HG02852 (cell line): ENCODE results near the gene NELFCD.
"Not testable (repeated sequence)": the region's sequence is repeated elsewhere in the genome, so short reads cannot be mapped to it uniquely, and the experiment has no call there.

ENCODE experiments used
- ATAC-seq: cut with Tn5 transposase; IDR thresholded peaks from one replicate; pipeline ENCODE4 v1.9.1; 2021; ENCODE audit warnings: mild to moderate bottlenecking, moderate library complexity; ENCODE audit not compliant: unreplicated experiment

NELFCD gene

GRCh38 chr20:58980711-58981627 is at the start of gene NELFCD:
Gene NELFCD, plus strand, starts transcription at chr20:58981256. Its CDS starts 54 bp downstream, at chr20:58981310.
- peak; percentile 74 for ATAC-seq

DNA sequence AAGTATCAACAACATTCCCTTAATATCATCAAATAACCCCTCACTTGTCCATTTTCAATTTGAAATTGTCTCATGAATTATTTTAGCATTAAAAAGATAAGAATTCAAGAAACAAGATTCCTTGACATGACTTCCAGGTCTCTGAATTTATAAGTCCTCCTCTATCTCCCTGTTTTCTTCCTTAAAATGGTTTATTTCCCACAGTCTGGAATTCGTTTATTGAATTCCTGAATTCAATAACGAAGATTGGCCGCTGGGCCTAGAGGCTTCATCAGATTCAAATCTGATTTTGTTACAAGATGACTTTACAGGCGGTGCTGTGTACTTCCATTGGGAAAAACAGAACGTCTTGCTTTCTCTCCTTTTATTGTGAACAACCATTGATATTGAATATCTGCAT is 48.9 kb upstream of the NELFCD start:
- ATAC-seq = no peak

DNA sequence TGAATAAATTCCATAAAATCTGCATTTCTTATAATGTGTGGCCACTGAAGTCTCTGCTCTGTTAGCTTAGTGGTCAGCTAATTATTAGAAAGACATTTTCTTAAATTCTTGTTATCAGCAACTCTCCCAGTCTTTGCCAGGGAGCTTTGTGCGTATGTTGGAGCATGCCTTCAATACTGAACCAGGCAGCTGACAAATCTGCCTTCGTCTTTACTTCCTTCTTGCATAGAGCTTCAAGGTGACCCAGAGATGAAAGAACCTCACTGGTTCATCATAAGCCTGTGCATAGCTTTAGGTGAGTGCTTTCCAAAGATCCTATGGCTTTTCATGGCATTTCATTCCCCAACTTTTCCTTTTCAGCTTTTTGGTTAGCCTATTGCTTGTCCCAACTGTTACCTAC is 43.0 kb upstream of the NELFCD start:
- no peak for ATAC-seq

GRCh38 chr20:58938541-58938940 is 42.5 kb upstream of the NELFCD start:
- no peak for ATAC-seq

GRCh38 chr20:58941471-58941870 is 39.6 kb upstream of the NELFCD start:
- ATAC-seq = no peak

GRCh38 chr20:58942549-58942948 is 38.5 kb upstream of the NELFCD start:
- ATAC-seq = no peak

DNA sequence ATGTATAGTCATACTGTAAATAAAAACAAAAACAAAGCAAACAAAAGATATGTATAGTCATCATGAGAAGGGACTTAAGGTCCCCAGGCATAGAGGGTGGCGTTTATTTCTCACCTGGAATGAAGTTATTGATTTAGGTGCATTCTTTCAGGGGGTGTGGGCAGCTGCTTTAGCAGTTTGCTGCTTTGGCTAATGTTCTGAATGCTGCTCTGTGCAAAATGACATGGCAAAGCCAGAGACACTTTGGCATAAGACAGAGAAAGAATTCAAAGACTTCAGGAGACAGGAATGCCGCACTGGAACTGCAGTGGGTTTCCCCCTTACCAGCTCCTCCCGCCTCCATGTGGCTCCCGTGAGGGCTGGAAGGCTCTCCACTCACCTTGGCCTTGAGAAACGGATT is 36.4 kb upstream of the NELFCD start:
- ATAC-seq = no peak

DNA sequence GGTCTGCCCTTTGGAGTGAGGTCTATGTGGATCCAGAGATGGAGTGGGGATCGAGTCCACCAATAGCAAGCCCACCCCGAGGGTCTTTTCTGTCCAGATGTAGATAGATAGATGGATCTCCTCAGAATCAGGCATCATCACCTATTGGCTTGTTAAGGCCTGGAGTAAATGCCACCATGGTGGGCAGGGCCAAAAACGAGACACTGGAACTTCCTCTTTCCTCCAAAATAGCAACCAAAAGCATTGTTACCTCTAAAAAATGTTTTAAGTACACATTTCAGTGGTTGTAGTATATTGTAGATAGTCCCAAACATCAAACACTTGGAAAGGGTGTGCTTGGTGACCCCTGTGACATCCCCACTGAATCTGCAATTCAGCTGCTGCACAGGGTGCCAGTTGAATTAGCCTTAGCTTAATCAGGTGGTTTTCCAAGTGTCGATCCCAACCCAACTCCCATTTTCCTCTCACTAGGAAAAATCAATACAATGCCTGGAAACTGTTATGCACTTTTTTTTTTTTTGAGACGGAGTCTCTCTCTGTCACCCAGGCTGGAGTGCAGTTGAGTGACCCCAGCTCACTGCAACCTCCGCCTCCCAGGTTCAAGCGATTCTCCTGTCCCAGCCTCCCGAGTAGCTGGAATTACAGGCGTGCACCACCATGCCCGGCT is 35.0 kb upstream of the NELFCD start:
- ATAC-seq = no peak

DNA sequence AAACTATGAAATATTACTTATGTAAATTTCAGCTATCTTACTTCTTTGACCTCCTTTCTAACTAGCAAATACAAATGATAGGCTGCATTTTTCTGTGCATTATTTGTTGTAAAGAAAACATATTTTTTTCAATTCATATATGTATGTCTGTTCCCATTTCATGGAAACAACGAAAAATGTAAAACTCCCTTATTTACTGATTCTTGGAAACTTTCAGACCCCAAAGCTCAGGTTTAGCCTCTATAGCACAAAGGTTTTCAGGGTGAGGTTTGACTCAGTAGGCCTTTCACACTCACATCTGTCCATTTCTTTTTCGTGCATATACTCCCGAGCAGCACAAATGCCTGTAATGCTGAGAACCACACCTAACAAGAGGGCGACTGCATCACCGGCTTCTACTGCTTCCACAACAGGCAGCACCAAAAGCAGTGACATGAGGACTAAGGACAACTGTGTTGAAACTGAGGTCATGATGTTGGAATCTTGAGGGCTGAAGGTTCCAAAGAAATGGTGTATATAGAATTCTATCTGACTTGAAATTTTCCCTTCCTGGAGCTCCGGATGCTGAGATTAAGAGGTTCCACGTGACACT is 33.2 kb upstream of the NELFCD start:
- not testable (repeated sequence) for ATAC-seq

GRCh38 chr20:58950603-58951002 is 30.5 kb upstream of the NELFCD start:
- ATAC-seq = no peak

DNA sequence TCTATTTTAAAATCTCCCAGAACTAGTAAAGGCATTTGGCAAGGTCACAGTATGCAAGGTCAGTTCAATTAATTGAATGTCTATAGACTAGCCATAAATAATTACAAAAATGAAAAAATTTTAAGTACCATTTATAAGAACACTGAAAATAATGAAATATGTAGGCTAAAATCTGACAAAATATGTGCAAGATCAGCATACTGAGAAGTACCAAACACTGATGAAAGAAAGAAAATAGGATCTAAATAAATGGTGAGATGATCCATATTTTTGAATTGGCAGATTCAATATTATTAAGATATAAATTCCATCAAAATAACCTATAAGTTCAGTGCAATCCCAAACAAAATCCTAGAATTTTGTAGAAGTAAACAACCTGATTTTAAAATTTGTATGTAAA is 28.0 kb upstream of the NELFCD start:
- no peak for ATAC-seq

DNA sequence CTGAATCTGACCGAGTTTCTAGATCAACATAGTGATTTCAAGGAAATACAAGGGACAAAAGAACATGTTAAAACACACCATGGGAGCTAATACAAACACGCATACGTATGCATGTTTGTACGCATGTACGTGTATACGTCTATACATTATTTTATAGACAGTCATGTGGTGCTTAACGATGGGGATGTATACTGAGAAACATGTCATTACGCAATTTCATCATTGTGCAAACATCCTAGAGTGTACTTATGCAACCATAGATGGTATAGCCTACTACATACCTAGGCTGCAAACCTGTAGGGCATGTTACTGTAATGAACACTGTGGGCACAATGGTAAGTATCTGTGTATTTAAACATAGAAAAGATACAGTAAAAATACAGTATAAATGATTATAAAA is 25.0 kb upstream of the NELFCD start:
- no peak for ATAC-seq

- no peak for ATAC-seq
Observed at GRCh38 chr20:58959652-58960051, 21.4 kb upstream of the NELFCD start.

DNA sequence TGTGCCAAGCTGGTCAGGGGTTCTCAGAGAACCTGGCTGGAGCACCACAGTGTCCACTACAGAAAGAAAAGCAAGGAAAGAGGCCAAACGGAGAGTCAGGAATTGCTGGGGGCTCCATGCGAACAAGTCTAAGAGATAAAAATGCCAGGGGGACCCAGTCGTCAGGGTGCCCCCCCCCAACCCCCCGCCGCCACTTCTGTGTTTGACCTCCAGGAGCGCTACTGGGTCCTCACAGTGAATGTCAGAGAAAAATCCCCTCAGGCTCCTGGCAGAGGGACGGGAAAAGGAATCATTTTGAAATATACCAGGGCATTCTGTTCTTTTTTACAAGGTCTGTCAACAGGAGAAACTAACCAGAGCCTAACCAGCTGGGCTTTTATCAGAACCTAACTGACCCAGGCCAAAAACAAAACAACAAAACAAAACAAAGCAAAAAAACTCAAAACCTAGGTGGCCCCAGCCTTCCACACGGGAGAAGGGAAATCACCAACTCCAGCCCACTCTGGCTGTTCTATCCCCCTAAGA is 17.9 kb upstream of the NELFCD start:
- no peak for ATAC-seq

DNA sequence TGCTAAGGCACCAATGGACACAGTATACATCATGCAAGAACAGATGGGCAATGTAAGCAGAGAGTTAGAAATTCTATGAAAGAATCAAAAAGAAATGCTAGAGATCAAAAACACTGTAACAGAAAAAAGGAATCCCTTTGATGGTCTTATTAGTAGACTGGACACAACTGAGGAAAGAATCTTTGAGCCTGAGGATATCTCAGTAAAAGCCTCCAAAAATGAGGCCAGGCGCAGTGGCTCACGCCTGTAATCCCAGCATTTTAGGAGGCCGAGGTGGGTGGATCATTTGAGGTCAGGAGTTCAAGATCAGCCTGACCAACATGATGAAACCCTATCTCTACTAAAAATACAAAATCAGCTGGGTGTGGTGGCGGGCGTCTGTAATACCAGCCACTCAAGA is 17.1 kb upstream of the NELFCD start:
- not testable (repeated sequence) for ATAC-seq

GRCh38 chr20:58965270-58966064 is 15.6 kb upstream of the NELFCD start:
- ATAC-seq = no peak

GRCh38 chr20:58967652-58968429 is 13.2 kb upstream of the NELFCD start:
- no peak for ATAC-seq

DNA sequence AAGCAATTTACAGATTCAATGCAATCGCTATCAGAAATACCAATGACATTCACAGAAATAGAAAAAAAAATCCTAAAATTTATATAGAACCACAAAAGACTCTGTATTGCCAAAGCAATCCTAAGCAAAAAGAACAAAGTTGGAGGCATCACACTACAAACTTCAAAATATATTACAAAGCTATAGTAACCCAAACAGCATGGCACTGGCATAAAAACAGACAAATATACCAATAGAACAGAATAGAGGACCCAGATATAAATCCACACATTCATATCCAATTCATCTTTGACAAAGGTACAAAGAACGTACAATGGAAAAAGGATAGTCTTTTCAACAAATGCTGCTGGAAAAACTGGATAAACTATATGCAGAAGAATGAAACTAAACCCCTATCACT is 11.6 kb upstream of the NELFCD start:
- no peak for ATAC-seq

- ATAC-seq = no peak
Observed at GRCh38 chr20:58970146-58970545, 10.9 kb upstream of the NELFCD start.

DNA sequence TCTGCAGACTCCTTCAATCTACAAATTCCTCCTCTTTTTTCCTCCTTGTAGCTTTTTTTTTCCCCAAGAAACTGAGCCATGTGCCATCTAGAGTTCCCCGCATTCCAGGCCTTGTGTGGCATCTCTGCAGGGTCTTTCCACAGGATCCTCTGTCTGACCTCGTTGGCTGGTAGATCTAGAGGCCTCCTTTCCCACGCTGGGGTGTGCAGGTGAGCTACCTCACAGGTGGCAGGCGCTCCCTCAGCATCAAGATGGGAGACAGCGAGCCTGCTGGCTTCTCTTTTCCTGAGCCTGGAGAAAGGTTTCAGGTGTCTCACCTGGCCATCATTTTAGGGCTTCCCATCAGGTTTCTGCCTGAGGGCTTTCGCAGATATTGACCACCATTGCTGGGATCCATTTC is 9.6 kb upstream of the NELFCD start:
- ATAC-seq = no peak
